Colonic mucosa (tissue), 4 donors: ENCODE data around the gene ESR2. TPM values are rescaled to one million over a fixed set of nuclear protein-coding genes. Genes with fewer than 3 reads are reported as not detected.

Source experiments
- DNase-seq: peaks from one replicate; pipeline ENCODE4 v3.0.0-alpha.2; 2020
- H3K27ac ChIP-seq: fragments of 200-600 bp; one replicate; pipeline ENCODE4 v1.8.0; 2021
- H3K27me3 ChIP-seq: fragments of 200-600 bp; one replicate; pipeline ENCODE4 v1.8.0; 2021
- H3K36me3 ChIP-seq: fragments of 200-600 bp; one replicate; pipeline ENCODE4 v1.8.0; 2021
- H3K4me1 ChIP-seq: fragments of 200-600 bp; one replicate; pipeline ENCODE4 v1.8.0; 2021; ENCODE audit warnings: mild to moderate bottlenecking
- H3K4me3 ChIP-seq: fragments of 200-600 bp; one replicate; pipeline ENCODE4 v1.8.0; 2021
- H3K9ac ChIP-seq, 2 donors: one replicate each; pipeline ENCODE4 v1.7.0; 2013; ENCODE audit warnings: control low read depth in 2 of 2, low read depth in 2 of 2, low read length in 2 of 2
- H3K9me3 ChIP-seq: fragments of 200-600 bp; one replicate; pipeline ENCODE4 v1.8.0; 2021
- CTCF ChIP-seq: fragments of 200-600 bp; IDR thresholded peaks from one replicate; pipeline ENCODE4 v1.8.0; 2022; ENCODE audit warnings: antibody characterized with exemption, mild to moderate bottlenecking
- intact Hi-C: fragments of 100-400 bp; cut with DNase I; formaldehyde crosslinking; loops from one replicate; pipeline ENCODE4 v1.14.1; 2022
- total RNA-seq, 2 donors: library from RNA; stranded (reverse); fragmentation: NEBNext Ultra II Directional in 1 of 2; extraction: Animal tissue kit (Norgen Biotek cat#: 25700) in 1 of 2; gene quantifications; one replicate each; pipeline ENCODE4 v1.2.1, GENCODE V29; 2021
- donor health status: healthy.
- donor health status: DM: no; HTN: no; CAD: no.
- donor health status: DM: no; HTN: no; CAD: no.

Gene ESR2
- total RNA-seq, 2 donors from 2014 or later: 0.42 to 0.85 TPM

DNA sequence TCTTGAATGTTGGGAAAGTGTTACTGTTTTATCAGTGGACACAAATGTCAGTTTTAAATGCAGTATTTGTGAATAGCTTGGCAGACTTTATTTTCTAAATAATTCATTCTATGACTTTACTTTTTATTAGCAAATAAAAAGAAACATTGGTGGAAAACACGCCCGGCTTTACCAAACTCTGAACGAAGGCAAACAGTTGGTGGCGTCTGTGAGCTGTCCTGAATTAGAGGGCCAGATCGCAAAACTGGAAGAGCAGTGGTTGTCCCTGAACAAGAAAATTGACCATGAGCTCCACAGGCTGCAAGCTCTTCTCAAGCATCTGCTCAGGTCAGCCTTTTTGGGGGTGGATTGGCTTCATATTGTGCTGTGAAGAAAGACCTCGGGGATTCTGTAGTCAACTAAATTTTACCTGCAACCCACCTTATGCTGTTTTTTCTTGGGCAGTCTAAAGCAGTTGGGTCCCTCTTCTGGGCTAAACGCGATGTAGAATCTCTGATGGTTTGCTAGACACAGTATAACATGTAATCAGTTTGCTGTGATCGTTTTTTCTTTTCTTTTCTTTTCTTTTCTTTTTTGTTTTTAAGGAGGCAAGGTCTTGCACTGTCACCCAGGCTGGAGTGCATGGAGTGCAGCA, 156.4 kb downstream of the ESR2 start:
- Histone ChIP-seq H3K27ac (no peak overlapping the region), H3K9me3 (no peaks in the 10 kb centered on the region), H3K4me1 (no peaks in the 10 kb centered on the region), H3K27me3 (no peaks in the 10 kb centered on the region), H3K36me3 (peaks cover 6% of the 10 kb centered on the region), H3K4me3 (no peak overlapping the region), H3K9ac (no peak overlapping the region)
- no peak for TF ChIP-seq CTCF
- intact Hi-C loops: loop anchor here (10.0 kb wide), 1 partner anchor 73 kb away; no protein-coding TSS in a partner anchor
- DNase-seq: no peak

DNA sequence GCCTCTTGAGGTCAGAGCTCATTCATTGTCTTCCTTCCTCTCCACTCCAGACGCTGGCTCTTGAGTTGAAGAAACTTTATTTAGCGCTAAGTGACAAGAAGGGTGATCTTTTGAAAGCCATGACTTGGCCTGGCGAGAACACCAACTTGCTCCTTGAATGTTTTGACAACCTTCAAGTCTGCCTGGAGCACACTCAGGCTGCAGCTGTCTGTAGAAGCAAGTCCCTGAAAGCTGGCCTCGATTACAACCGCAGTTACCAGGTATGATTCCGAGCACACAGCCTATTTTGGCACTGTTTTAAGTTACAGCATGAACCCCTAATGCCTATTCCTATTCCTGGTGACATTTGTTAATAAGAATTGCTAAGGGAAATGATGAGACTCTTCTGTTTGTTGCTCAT, 167.6 kb downstream of the ESR2 start:
- H3K4me1 ChIP-seq: no peaks in the 10 kb centered on the region
- TF ChIP-seq CTCF: no peak
- H3K36me3 ChIP-seq: peaks cover 15% of the 10 kb centered on the region
- no peak overlapping the region for H3K4me3 ChIP-seq
- no peak overlapping the region for H3K9ac ChIP-seq
- intact Hi-C loops: no loop called here
- no peak for DNase-seq
- no peaks in the 10 kb centered on the region for H3K27me3 ChIP-seq
- no peaks in the 10 kb centered on the region for H3K9me3 ChIP-seq
- no peak overlapping the region for H3K27ac ChIP-seq

- no peak for TF ChIP-seq CTCF
Observed at GRCh38 chr14:64125270-64125669, 168.9 kb downstream of the ESR2 start.

DNA sequence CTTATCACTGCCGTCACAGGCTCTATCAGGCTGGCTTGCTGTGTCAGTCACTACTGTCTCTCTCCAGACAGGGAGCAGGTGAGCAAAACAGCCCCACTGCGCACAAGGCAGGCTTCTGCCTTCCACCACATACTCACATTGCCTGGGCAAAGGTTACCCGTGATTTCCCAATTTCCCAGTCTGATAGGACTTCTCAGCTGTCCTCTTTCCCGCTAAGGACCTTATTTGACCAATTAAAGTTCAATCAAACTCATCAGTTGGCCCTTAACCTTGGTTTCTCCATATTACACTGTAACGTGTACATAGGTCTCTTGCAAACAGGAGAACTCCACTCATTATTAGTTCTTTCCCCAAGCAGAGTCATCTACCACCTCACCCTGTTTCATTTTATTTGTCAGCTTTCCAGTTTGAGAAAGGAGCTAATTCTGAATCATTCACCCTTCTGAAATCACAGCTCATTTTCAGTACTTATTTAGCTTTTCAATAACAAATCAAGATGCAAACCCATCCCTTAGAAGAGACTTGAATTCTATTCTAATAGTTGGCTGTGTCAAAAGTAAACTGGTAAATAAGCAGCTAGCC, 170.8 kb downstream of the ESR2 start:
- no peak for DNase-seq
- TF ChIP-seq CTCF: no peak
- Histone ChIP-seq H3K27me3 (no peaks in the 10 kb centered on the region), H3K4me1 (no peaks in the 10 kb centered on the region), H3K36me3 (peaks cover 19% of the 10 kb centered on the region), H3K27ac (no peak overlapping the region), H3K9me3 (no peaks in the 10 kb centered on the region), H3K4me3 (no peak overlapping the region), H3K9ac (no peak overlapping the region)
- intact Hi-C loops: no loop called here

More at GRCh38 chr14:64125270-64125669, 168.9 kb downstream of the ESR2 start:
- H3K9me3 ChIP-seq: no peaks in the 10 kb centered on the region
- no peaks in the 10 kb centered on the region for H3K4me1 ChIP-seq
- intact Hi-C loops: no loop called here
- no peaks in the 10 kb centered on the region for H3K27me3 ChIP-seq
- DNase-seq: no peak
- H3K9ac ChIP-seq: no peak overlapping the region
- H3K36me3 ChIP-seq: peaks cover 25% of the 10 kb centered on the region
- no peak overlapping the region for H3K27ac ChIP-seq
- no peak overlapping the region for H3K4me3 ChIP-seq

- Histone ChIP-seq H3K27ac (no peak overlapping the region), H3K4me1 (no peaks in the 10 kb centered on the region), H3K9me3 (no peaks in the 10 kb centered on the region), H3K9ac (no peak overlapping the region), H3K27me3 (no peaks in the 10 kb centered on the region), H3K36me3 (peaks cover 16% of the 10 kb centered on the region), H3K4me3 (no peak overlapping the region)
- no peak for TF ChIP-seq CTCF
- intact Hi-C loops: no loop called here
- no peak for DNase-seq
Observed at GRCh38 chr14:64119980-64120379, 174.2 kb downstream of the ESR2 start.
